Peyer's patch (tissue), 4 donors: ENCODE results near the gene BRINP1. TPM values are rescaled to one million over a fixed set of nuclear protein-coding genes. Genes with fewer than 3 reads are reported as not detected.

ENCODE experiments used
- DNase-seq, 3 donors: peaks; one replicate each; pipeline ENCODE4 v3.0.0-alpha.2; 2017 to 2019
- H3K27ac ChIP-seq, 4 donors: fragments of 200-600 bp; sonication (generic); one replicate each; pipeline ENCODE4 v1.5.1; 2016 to 2019
- H3K27me3 ChIP-seq, 2 donors: fragments of 200-600 bp; sonication (generic); one replicate each; pipeline ENCODE4 v1.5.1; 2019
- H3K36me3 ChIP-seq, 3 donors: fragments of 200-600 bp; sonication (generic); one replicate each; pipeline ENCODE4 v1.5.1; 2016 to 2019
- H3K4me1 ChIP-seq, 4 donors: fragments of 200-600 bp; sonication (generic); one replicate each; pipeline ENCODE4 v1.5.1; 2016 to 2019
- H3K4me3 ChIP-seq, 4 donors: fragments of 200-600 bp; sonication (generic); 1 replicate in 3 of 4; 2 replicates in 1 of 4; pipeline ENCODE4 v1.5.1; 2016 to 2019; ENCODE audit warnings: mild to moderate bottlenecking in 1 of 4
- H3K9me3 ChIP-seq, 4 donors: fragments of 200-600 bp; sonication (generic); one replicate each; pipeline ENCODE4 v1.5.1; 2016 to 2019; ENCODE audit warnings: mild to moderate bottlenecking in 1 of 4
- POLR2A ChIP-seq, 2 donors: fragments of 450-650 bp; IDR thresholded peaks; one replicate each; pipeline ENCODE4 v1.5.1; 2017; ENCODE audit warnings: antibody characterized with exemption in 2 of 2, mild to moderate bottlenecking in 2 of 2, moderate library complexity in 2 of 2
- total RNA-seq, 4 donors: library from RNA; depleted of rRNA; stranded (reverse); fragments of >200 nt; gene quantifications; one replicate each; pipeline ENCODE4 v1.1.0, GENCODE V29; 2016
- TF ChIP-seq, protein P1 (sequence below), 6 experiments: fragments of 450-650 bp in 4 of 6; fragments of 200-600 bp in 2 of 6; sonication (generic) in 1 of 6; IDR thresholded peaks; one replicate each; pipeline ENCODE4 v1.5.1; 2017 to 2019; ENCODE audit warnings: antibody characterized with exemption in 6 of 6, mild to moderate bottlenecking in 3 of 6, moderate library complexity in 1 of 6

The BRINP1 gene
- total RNA-seq, 4 donors from 2014 or later: 0.47 TPM; not detected in 3

DNA sequence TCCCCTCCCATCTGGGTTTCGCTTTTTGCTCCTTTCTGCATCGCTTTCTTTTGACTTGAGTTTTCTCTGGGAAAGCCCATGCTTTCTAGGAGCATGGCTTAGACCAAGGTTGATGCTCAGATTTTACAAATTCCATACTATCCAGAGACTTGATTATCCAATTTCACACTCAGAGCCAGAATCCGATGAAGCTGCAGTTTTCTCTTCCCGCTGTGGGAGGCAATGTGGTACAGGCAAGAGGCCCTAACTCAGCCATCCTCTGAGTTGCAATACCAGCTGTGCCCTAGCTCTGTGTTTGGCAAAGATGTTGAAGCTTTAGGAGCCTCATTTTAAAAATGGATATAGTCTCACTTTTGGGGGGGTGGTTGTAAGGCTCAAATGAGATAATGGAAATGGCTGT is 85.1 kb downstream of the BRINP1 start:
- no peaks in the 10 kb centered on the region for H3K9me3 ChIP-seq
- H3K27ac ChIP-seq: no peak overlapping the region
- TF ChIP-seq, protein P1, sequence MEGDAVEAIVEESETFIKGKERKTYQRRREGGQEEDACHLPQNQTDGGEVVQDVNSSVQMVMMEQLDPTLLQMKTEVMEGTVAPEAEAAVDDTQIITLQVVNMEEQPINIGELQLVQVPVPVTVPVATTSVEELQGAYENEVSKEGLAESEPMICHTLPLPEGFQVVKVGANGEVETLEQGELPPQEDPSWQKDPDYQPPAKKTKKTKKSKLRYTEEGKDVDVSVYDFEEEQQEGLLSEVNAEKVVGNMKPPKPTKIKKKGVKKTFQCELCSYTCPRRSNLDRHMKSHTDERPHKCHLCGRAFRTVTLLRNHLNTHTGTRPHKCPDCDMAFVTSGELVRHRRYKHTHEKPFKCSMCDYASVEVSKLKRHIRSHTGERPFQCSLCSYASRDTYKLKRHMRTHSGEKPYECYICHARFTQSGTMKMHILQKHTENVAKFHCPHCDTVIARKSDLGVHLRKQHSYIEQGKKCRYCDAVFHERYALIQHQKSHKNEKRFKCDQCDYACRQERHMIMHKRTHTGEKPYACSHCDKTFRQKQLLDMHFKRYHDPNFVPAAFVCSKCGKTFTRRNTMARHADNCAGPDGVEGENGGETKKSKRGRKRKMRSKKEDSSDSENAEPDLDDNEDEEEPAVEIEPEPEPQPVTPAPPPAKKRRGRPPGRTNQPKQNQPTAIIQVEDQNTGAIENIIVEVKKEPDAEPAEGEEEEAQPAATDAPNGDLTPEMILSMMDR (IDR thresholded peaks at IDR 0.05): no peak
- no peak for TF ChIP-seq POLR2A (IDR thresholded peaks at IDR 0.05)
- DNase-seq: no peak
- H3K4me1 ChIP-seq: no peaks in the 10 kb centered on the region
- no peak overlapping the region for H3K4me3 ChIP-seq
- H3K36me3 ChIP-seq: no peaks in the 10 kb centered on the region
- H3K27me3 ChIP-seq: no peaks in the 10 kb centered on the region

DNA sequence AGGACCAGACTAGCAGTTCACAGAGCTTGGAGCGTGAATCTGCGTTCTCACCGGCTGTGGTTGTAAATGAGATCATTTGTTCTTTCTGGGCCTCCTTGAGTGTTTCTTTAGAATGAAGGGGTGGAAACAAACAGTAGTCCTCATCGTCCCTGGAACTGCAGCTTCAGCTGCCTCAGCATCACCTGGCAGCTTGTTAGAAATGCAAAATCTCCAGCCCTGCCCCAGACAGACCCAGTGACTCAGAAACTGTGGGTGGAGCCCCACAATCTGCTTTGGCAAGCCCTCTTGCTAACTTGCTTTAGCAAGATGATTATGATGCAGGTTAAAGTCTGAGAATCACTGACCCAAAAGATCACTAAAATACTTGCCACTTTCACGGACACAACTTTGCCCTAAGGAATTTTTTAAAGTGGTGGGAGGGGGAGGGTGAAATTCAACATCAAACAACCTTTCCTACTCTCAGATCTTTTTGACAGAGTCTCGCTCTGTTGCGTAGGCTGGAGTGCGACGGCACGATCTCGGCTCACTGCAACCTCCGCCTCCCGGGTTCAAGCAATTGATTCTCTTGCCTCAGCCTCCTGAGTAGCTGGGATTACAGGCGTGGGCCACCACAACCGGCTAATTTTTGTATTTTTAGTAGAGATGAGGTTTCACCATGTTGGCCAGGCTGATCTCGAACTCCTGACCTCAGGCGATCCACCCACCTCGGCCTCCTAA is 86.0 kb downstream of the BRINP1 start:
- H3K36me3 ChIP-seq: no peaks in the 10 kb centered on the region
- H3K27me3 ChIP-seq: no peaks in the 10 kb centered on the region
- no peak for TF ChIP-seq POLR2A (IDR thresholded peaks at IDR 0.05)
- TF ChIP-seq, protein P1 (IDR thresholded peaks at IDR 0.05): no peak
- H3K27ac ChIP-seq: no peak overlapping the region
- no peak for DNase-seq
- H3K9me3 ChIP-seq: no peaks in the 10 kb centered on the region
- H3K4me1 ChIP-seq: no peaks in the 10 kb centered on the region
- H3K4me3 ChIP-seq: no peak overlapping the region

DNA sequence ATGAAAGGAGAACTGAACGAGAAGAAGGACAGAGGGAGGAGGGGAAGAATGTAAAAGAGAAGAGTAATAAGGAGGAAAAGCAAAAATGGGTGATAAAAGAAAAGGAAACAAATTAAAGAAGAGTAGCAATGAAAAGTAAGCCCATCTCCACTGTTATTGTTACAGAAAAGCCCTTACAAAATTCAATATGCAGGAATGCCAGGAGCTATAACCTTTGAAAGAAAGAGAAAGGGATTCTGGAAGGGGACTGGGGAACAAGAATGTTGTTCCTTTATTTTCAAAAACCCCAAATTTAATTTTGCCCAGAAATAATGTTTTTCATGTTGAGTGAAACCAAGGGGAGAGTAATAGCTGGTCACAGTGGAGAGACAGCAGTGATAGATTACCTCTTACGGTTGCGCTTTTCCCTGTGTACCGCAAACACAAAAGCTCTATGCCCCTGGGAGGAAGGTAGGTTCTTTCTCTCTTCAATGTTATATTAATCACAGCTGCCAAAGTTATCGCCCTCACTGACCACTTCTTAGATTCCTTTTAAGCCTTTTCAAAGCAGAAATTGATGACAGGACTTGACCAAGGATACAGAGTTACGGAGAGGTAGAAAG is 86.7 kb downstream of the BRINP1 start:
- Histone ChIP-seq H3K4me3 (no peak overlapping the region), H3K4me1 (no peaks in the 10 kb centered on the region), H3K27me3 (no peaks in the 10 kb centered on the region), H3K9me3 (no peaks in the 10 kb centered on the region), H3K36me3 (no peaks in the 10 kb centered on the region), H3K27ac (no peak overlapping the region)
- no peak for TF ChIP-seq POLR2A (IDR thresholded peaks at IDR 0.05)
- TF ChIP-seq, protein P1 (IDR thresholded peaks at IDR 0.05): no peak
- DNase-seq: no peak

DNA sequence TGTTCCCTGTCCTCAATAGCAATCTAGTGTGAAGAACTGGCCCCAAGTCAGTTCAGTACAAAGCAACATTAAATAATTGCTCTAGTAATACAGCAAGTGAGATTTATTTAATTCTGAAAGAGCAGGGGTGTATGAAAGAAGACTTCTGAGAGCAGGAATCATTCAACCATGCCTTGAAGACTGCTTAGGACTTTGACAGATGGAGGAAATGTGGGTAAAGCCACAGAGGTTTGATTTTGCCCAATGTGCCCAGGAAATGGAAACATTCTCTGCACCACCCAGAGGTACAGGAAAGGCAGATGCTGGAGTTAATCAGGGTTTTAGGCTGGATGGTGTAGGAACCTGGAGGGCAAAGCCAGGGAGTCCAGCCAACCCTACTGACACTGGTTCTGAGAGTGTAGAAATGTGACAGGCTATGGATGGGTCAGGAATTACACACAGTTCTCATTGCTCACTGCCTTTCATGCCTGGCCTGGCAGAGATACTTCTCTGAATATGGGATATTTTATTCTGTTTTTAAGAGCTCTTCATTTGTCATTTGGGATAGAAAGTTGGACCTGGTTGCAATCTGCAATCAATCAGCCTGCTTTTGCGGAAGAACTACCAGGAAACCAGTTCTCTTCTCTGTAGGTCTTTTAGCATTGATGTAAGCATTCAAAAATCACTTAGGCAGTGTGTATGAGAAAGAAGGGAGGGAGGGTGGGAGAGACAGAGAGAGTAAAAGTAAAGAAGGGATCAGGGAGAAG is 88.3 kb downstream of the BRINP1 start:
- H3K4me3 ChIP-seq: no peak overlapping the region
- H3K27ac ChIP-seq: no peak overlapping the region
- H3K9me3 ChIP-seq: no peaks in the 10 kb centered on the region
- H3K36me3 ChIP-seq: no peaks in the 10 kb centered on the region
- no peaks in the 10 kb centered on the region for H3K27me3 ChIP-seq
- H3K4me1 ChIP-seq: no peaks in the 10 kb centered on the region
- TF ChIP-seq POLR2A (IDR thresholded peaks at IDR 0.05): no peak
- TF ChIP-seq, protein P1 (IDR thresholded peaks at IDR 0.05): no peak
- no peak for DNase-seq

DNA sequence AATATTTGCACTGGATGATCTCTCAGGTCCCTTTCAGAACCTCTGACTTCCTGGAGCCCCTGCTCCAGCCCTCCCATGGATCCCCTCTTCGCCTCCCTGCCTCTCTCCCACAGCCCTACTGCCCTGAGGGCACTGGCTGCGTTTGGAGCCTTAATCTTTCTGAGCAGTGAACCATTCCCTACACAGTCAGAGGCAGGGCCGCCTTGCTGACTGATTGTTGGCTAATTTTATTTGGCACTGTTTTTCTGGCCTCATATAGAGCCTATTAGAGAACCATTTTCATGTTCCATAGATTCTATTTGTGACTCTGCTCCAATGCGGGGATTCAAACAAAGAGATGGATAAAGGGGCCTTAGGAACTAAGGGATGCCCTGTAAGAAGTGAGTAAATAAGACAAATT is 91.1 kb downstream of the BRINP1 start:
- Histone ChIP-seq H3K4me3 (no peak overlapping the region), H3K9me3 (no peaks in the 10 kb centered on the region), H3K4me1 (no peaks in the 10 kb centered on the region), H3K27me3 (no peaks in the 10 kb centered on the region), H3K36me3 (no peaks in the 10 kb centered on the region), H3K27ac (no peak overlapping the region)
- DNase-seq: no peak
- no peak for TF ChIP-seq POLR2A (IDR thresholded peaks at IDR 0.05)
- TF ChIP-seq, protein P1 (IDR thresholded peaks at IDR 0.05): no peak
